ENCODE results near the gene EFNB3. TPM values are rescaled to one million over a fixed set of nuclear protein-coding genes. Genes with fewer than 3 reads are reported as not detected.

EFNB3 gene
- total RNA-seq, 6 experiments from 2014 or later = 0.26 to 1.1 (median 0.83) TPM

DNA sequence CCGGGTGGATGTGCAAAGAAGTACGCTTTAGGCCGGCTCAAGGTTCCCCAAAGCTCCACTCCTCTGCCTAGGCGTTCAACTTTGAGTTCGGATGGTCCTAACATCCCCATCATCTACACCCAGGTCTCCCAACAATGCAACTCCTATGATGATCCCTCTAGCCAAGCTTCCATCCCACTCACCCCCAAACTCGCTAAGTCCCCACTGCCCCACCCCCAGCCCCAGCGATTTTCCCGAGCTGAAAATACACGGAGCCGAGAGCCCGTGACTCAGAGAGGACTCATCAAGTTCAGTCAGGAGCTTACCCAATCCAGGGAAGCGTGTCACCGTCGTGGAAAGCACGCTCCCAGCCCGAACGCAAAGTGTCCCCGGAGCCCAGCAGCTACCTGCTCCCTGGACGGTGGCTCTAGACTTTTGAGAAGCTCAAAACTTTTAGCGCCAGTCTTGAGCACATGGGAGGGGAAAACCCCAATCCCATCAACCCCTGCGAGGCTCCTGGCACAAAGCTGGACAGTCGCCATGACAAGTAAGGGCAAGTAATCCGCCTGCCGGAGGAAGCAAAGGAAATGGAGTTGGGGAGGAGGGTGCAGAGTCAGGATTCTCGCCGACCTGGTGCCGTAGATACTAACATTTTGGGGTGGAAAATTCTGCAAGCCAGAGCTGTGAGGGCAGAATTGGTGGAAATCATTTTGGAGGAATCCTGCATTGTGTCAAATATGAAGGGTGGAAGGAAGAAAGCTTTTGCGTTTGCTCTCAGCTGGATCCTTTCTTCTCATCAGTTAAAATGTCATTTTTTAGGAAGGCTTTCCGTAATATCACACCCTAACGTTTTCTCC is 17.7 kb upstream of the EFNB3 start, which contains the start of gene TP53:
Gene TP53 (minus strand): TSS at position 419 of the 836 bp plus-strand sequence. CDS start 10,896 bp downstream, outside the sequence.
- no peaks in the 10 kb centered on the region for H3K36me3 ChIP-seq
- peak; percentile 58 to 65 (median 64) for ATAC-seq
- peak; percentile 84 to 92 (median 89) for DNase-seq
- peak within 1 kb of the TSS; percentile 69 to 94 (median 88) for H3K4me3 ChIP-seq
- under 1% methylated on average over 22 of the region's 30 CpGs for WGBS (ENCODE audit: insufficient coverage, low coverage, low lambda C conversion rate, missing lambda C conversion rate)
- H3K9me3 ChIP-seq = no peaks in the 10 kb centered on the region
- TF ChIP-seq POLR2A (IDR thresholded peaks at IDR 0.05) = peak; percentile 76
- TF ChIP-seq, protein P1, sequence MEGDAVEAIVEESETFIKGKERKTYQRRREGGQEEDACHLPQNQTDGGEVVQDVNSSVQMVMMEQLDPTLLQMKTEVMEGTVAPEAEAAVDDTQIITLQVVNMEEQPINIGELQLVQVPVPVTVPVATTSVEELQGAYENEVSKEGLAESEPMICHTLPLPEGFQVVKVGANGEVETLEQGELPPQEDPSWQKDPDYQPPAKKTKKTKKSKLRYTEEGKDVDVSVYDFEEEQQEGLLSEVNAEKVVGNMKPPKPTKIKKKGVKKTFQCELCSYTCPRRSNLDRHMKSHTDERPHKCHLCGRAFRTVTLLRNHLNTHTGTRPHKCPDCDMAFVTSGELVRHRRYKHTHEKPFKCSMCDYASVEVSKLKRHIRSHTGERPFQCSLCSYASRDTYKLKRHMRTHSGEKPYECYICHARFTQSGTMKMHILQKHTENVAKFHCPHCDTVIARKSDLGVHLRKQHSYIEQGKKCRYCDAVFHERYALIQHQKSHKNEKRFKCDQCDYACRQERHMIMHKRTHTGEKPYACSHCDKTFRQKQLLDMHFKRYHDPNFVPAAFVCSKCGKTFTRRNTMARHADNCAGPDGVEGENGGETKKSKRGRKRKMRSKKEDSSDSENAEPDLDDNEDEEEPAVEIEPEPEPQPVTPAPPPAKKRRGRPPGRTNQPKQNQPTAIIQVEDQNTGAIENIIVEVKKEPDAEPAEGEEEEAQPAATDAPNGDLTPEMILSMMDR (IDR thresholded peaks at IDR 0.05) = no peak
- H3K4me1 ChIP-seq = peaks cover 0 to 22% (median 10%) of the 10 kb centered on the region in 4 donors
- H3K27ac ChIP-seq = peak within 1 kb of the TSS; percentile 90 to 98 (median 93)
- intact Hi-C loops (cut with DNase I) = loop anchor here (10.0 kb wide), 1 partner anchor 52 kb away; the partner anchor contains the start of gene SHBG (in 2 of the 2)
- H3K27me3 ChIP-seq = no peaks in the 10 kb centered on the region

DNA sequence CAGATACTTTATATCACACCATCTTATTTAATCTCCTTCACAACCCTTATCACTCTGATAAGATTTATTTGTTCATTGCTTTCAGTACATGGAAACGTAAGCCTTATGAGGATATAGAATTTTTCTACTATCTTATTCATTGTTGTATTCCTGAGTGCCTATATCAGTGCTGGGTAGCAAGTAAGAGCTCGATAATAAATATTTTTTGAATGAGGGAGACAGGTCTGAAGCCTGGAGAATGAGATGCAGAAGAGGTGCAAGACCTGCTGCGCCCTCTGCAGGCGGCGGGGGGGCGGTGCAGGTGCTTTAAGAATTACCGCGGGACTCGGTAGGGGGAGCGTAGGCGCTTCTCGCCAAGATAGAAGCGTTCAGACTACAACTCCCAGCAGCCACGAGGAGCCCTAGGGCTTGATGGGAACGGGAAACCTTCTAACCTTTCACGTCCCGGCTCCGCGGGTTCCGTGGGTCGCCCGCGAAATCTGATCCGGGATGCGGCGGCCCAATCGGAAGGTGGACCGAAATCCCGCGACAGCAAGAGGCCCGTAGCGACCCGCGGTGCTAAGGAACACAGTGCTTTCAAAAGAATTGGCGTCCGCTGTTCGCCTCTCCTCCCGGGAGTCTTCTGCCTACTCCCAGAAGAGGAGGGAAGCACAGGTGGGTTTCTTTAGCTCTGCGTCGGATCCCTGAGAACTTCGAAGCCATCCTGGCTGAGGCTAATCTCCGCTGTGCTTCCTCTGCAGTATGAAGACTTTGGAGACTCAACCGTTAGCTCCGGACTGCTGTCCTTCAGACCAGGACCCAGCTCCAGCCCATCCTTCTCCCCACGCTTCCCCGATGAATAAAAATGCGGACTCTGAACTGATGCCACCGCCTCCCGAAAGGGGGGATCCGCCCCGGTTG is 16.8 kb upstream of the EFNB3 start, which contains the start of gene WRAP53:
Gene WRAP53 (plus strand): TSS at position 570 of the 900 bp plus-strand sequence. CDS start 172 bp downstream, at position 742.
- no peaks in the 10 kb centered on the region for H3K27me3 ChIP-seq
- H3K4me1 ChIP-seq = peaks cover 0 to 22% (median 10%) of the 10 kb centered on the region in 4 donors
- DNase-seq = peak; percentile 95 to 98 (median 97)
- peak; percentile 23 for TF ChIP-seq POLR2A (IDR thresholded peaks at IDR 0.05)
- TF ChIP-seq, protein P1 (IDR thresholded peaks at IDR 0.05) = peak; percentile 99 to 100 (median 100)
- peak within 1 kb of the TSS; percentile 69 to 94 (median 88) for H3K4me3 ChIP-seq
- intact Hi-C loops (cut with DNase I) = loop anchor here (10.0 kb wide), 1 partner anchor 53 kb away; the partner anchor contains the start of gene SHBG (in 2 of the 2)
- H3K9me3 ChIP-seq = no peaks in the 10 kb centered on the region
- ATAC-seq = peak; percentile 86 to 95 (median 89)
- H3K27ac ChIP-seq = peak within 1 kb of the TSS; percentile 90 to 98 (median 93)
- WGBS (ENCODE audit: insufficient coverage, low coverage, low lambda C conversion rate, missing lambda C conversion rate) = 0% methylated on average over 8 of the region's 51 CpGs
- H3K36me3 ChIP-seq = no peaks in the 10 kb centered on the region

DNA sequence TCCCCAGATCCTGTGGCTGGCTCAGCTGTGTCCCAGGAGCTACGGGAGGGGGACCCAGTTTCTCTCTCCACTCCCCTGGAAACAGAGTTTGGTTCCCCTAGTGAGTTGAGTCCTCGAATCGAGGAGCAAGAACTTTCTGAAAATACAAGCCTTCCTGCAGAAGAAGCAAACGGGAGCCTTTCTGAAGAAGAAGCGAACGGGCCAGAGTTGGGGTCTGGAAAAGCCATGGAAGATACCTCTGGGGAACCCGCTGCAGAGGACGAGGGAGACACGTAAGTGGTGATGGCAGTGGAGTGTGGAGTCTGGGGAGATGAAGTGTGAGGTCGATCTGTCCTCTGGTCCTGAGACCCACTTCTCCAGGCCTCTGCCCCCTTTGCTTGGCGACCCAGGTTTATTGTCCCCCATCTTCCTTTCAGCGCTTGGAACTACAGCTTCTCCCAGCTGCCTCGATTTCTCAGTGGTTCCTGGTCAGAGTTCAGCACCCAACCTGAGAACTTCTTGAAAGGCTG is 16.1 kb upstream of the EFNB3 start:
- 17% methylated on average over 10 of the region's 13 CpGs for WGBS (ENCODE audit: insufficient coverage, low coverage, low lambda C conversion rate, missing lambda C conversion rate)
- intact Hi-C loops (cut with DNase I) = loop anchor here (10.0 kb wide), 1 partner anchor 54 kb away; the partner anchor contains the start of gene SHBG (in 2 of the 2)
- TF ChIP-seq, protein P1 (IDR thresholded peaks at IDR 0.05) = no peak
- TF ChIP-seq POLR2A (IDR thresholded peaks at IDR 0.05) = no peak
- Histone ChIP-seq H3K9me3 (no peaks in the 10 kb centered on the region), H3K4me1 (peaks cover 0 to 22% (median 10%) of the 10 kb centered on the region in 4 donors), H3K36me3 (no peaks in the 10 kb centered on the region), H3K27me3 (no peaks in the 10 kb centered on the region), H3K27ac (peak overlapping the region in 1 of 3 donors; percentile 24), H3K4me3 (peak overlapping the region; percentile 60 to 94 (median 69))
- no peak for DNase-seq
- no peak for ATAC-seq

DNA sequence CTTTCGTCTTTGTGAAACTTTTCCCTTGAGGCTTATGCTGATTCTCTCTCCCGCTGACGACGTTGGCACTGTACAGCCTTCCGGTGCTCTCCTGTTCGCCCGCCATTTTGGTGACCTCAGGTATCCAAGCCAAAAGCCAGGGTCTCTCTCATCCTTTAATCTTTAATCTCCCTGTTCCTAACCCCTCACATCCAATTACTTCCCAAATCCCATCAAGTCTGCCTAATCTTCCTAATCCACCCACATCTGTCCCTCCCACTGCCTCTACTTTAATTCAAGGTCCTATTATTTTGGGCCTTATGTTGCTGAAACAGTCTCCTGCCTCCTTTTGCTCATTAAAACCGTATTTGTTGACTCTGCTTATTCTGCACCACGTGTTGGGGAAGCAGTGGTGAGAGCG is 9.4 kb upstream of the EFNB3 start:
- no peaks in the 10 kb centered on the region for H3K27me3 ChIP-seq
- intact Hi-C loops (cut with DNase I) = no loop called here
- H3K4me3 ChIP-seq = no peak overlapping the region
- DNase-seq = no peak
- H3K9me3 ChIP-seq = no peaks in the 10 kb centered on the region
- H3K4me1 ChIP-seq = no peaks in the 10 kb centered on the region
- TF ChIP-seq, protein P1 (IDR thresholded peaks at IDR 0.05) = no peak
- TF ChIP-seq POLR2A (IDR thresholded peaks at IDR 0.05) = no peak
- no peaks in the 10 kb centered on the region for H3K36me3 ChIP-seq
- WGBS (ENCODE audit: insufficient coverage, low coverage, low lambda C conversion rate, missing lambda C conversion rate) = 93% methylated on average over 10 of the region's 10 CpGs
- no peak overlapping the region for H3K27ac ChIP-seq
- no peak for ATAC-seq
